Stimulated activated CD4-positive, alpha-beta T cell treated with anti-CD3 and anti-CD28 coated beads, Interleukin-1b, Interleukin-23, amount 100 ng/mL, for 24 hours (primary cell): ENCODE measurements around the gene HMX2.

Experiments used
- DNase-seq, 4 experiments: peaks; one replicate each; pipeline ENCODE4 v3.0.0-alpha.2; 2020; ENCODE audit warnings: low read depth in 4 of 4, low spot score in 1 of 4

Gene HMX2

DNA sequence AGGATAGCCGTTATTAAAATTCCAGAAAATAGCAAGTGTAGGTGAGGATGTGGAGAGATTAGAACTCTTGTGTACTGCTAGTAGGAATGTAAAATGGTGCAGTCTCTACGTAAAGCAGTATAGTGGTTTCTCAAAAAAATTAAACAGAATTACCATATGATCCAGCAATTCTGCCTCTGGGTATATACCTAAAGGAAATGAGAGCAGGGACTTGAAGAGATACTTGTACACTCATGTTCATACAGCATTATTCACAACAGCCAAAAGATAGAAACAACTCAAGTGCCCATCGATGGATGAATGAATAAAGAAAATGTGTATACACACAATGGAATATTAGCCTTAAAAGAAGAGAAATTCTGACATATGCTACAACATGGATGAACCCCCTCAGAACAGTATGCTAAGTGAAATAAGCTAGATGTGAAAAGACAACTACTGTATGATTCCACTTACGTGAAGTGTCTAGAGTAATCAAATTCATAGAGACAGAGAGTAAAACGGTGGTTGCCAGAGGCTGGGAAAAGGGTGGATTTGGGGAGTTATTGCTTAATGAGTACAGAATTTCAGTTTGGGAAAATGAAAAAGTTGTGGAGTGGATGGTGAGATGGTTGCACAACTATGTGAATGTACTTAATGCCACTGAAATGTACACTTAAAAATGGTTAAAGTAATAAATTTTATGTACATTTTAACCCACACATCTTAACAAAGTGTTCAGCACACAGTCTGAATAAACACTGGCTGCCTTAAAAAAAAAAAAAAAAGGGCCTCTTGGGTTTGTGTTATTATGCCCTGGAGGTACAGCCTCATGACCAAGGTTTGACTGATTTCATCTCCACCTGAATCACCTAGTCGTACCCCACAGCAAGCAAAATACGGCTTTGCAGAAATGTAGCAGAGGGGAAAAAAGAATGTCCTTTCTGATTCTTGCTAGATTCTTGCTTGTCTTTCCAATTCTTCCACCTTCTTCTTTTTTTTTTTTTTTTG lies 32.5 kb downstream of the HMX2 start:
- no peak for DNase-seq

DNA sequence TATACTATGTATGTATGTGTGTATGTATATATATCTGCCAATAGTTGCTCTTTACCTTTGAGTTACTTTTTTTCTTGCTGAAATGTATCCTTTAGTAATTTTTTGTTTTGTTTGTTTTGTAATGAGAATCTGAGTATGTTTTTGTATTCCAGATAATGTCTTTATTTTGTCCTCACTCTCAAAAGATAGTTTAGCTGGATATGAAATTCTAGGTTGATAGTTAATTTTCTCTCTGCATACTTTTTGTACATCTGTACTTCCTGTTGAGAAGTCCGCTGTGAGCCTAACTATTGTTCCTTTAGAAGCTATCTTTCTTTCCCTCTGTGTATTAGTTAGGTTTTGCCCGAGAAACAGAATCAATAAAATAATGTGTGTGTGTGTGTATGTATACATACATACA lies 35.8 kb downstream of the HMX2 start:
- DNase-seq = no peak

DNA sequence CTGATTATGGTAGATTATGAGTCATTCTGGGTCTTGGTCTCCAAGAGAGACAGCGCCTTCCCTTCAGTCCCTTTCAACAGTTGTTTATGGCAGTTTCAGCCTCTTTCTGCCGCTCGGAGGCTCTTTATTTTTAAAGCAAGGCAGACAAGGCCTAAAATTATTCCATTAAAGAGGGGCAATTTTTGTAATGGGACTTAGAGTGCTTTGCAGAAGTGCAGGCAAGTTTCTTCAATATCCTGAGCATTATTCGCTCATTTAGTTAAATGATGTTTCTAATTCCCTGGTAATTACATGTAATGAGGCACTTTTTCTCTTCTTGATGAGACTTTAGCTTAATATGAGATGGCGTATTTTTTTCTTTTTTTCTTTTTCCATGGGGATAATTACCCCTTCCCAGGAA lies 39.8 kb downstream of the HMX2 start:
- no peak for DNase-seq

DNA sequence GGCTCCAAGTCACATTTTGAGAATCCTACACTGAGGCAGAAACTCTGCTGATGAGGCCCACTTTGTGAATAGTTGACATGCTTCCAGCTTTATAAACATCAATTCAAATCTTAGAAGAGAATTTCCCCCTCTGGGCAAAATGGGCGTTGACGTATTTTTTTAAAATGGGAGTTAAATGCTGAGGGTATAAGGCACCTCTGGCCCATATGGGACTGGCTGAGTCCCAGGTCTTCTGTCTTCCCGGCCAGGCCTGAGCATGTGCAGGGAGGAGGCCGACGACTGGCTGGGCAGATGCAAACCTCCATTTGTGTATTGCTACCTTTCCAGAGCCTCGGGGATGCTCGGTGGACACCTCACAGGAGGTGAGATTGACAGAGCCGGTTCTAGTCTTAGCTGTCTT lies 44.0 kb downstream of the HMX2 start:
- DNase-seq = no peak

DNA sequence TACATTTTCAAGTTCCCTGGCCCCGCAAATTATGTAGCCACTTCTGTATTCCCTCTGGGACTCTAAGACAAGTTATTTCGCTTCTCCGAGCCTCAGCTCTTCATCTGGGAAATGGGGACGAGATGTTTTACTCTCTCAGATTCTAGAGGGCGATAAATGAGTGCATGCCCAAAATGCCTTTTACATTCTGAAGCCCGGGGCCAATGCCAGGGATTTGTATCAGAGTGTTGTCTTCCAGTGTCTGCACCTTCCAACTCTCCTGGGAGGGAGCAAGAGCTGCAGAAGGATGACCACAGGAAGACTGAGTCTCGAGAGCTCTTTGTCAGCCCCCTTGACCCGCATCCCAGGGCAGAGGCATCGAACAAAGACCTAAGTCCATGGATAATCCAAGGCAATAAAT lies 46.1 kb downstream of the HMX2 start:
- DNase-seq = no peak
